GM19467 (cell line): Measurements from ENCODE around the gene HSPA1B.
"Not testable (repeated sequence)": the region's sequence is repeated elsewhere in the genome, so short reads cannot be mapped to it uniquely, and the experiment has no call there.

Experiments
- ATAC-seq: cut with Tn5 transposase; IDR thresholded peaks from one replicate; pipeline ENCODE4 v1.9.1; 2021; ENCODE audit warnings: mild to moderate bottlenecking, moderate library complexity; ENCODE audit not compliant: unreplicated experiment

The HSPA1B gene

GRCh38 chr6:31851980-31852718, 24.6 kb downstream of the HSPA1B start:
- ATAC-seq = not testable (repeated sequence)

DNA sequence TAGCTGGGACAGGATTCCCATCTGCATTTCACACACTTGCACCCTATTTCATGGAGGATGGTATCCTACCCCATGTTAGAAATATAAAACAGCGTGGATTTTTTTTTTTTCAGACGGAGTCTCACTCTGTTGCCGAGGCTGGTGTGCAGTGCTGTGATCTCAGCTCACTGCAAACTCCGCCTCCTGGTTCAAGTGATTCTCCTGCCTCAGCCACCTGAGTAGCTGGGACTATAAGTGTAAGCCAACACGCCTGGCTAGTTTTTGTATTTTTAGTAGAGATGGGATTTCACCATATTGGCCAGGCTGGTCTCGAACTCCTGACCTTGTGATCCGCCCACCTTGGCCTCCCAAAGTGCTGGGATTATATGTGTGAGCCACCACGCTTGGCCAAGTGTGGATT, 30.2 kb downstream of the HSPA1B start:
- not testable (repeated sequence) for ATAC-seq

DNA sequence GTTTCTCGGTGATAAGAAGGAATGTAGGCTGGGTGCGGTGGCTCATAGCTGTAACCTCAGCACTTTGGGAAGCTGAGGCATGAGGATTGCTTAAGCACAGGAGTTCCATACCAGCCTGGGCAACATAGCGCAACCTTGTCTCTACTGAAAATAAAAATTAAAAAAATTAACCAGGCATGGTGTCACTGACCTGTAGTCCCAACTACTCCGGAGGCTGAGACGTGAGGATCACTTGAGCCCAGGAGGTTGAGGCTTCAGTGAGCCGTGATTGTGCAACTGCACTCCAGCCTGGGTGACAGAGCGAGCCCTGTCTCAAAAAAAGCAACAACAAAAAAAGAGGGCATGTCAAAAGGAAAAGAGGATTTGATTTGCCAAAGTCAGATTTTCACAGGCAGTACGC, 31.2 kb downstream of the HSPA1B start:
- ATAC-seq = no peak

DNA sequence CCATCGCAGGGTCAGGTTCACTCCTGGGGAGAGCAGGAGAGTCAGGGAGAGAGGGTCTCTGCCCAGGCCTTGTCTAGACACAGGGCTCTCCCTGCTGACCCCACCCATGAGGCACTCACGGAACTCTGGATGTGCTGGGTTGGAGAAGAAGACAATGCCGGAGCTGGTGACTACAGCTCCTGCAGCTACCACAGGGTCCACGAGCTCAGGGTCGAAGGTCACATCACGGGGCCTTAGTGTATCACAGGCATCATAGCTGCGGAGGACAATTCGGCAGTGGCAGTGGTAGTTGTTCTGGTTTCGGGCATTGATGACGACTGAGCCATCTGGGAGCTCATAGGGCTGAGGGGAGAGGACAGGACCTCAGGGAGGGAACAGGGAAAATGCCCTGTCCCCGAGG, 32.4 kb downstream of the HSPA1B start:
- ATAC-seq = no peak

DNA sequence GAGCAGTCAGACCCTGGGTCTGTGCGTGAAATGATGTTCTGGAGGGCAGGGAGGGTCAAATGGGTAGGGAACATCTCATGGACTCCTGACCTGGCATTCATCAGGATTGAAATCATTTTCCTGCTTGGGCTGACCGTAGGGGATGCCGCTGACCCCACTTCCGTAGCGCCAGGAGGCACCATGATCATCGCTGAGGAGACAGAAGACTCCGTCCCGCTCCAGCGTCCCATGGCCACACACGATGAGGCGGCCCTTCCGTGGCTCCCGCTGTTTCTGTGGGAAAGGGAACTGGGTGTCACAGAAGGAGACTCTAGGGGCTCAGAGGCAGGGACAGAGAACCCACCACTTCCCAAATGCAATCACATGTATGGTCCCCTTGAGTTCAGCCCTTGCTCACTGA, 32.8 kb downstream of the HSPA1B start:
- ATAC-seq = no peak

DNA sequence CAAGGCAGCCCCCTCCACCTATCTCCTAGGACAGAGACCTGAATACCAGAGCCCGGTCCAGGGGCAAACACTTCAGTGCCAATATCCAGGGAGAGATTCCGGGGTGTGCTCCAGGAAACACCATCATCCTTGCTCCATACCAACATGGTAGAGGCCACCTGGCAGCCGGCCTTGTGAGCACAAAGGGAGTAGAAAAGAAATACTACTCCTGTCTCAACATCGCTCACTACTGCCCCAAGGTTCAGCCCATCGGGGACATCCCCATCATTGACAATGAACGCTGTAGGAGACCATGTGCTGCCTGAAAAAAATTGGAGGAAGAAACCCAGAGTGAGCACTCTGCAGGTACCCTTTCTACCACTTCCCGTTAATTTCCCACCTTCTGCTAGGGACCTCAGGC, 33.6 kb downstream of the HSPA1B start:
- no peak for ATAC-seq

GRCh38 chr6:31861919-31862343, 34.4 kb downstream of the HSPA1B start:
- no peak for ATAC-seq

DNA sequence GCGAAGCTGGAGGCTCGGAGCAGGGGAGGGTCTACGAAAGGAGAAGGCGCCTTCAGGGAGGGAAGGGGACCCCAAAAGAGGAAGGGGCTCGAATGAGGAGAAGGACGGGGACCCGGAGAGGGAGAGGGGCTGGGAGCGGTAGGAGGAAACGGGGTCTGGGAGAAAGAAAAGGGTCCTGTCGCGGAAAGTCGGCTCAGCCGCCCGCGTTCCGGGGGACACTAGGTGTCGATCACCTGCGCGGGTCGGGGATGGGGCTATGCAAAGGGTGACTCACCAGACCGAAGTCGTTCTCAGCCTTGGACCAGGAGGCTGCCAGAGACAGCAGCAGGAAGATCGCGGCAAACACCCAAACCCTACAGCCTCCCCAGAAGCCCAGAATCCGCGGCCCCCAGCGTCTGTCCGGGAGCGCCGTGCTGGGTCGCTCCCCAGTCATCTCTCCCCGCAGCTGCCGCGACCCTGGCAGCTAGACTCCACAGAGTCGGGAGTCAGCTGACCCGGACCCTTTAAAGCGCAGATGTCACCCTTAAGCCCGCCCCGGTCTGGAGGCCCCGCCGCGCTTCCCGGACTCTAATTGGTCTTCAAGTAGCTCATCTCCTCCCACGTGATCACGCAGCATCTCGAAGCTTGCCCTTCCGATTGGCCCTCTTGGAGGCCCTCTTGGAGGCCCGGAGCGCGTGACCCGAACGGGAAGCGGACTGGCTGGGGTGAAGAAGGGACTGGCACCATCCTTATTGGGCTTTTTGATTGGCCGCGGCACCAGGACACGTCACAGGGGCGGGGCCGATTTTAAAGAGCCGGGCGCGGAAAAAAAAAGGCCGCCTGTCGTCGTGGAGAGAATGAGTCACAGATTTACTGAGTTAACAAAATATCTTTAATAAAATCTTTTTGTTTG, 35.1 kb downstream of the HSPA1B start, which contains the start of gene NEU1:
Gene NEU1 (minus strand): TSS at position 478 of the 892 bp plus-strand sequence. CDS start 45 bp downstream, at position 433.
- ATAC-seq = peak; percentile 88

DNA sequence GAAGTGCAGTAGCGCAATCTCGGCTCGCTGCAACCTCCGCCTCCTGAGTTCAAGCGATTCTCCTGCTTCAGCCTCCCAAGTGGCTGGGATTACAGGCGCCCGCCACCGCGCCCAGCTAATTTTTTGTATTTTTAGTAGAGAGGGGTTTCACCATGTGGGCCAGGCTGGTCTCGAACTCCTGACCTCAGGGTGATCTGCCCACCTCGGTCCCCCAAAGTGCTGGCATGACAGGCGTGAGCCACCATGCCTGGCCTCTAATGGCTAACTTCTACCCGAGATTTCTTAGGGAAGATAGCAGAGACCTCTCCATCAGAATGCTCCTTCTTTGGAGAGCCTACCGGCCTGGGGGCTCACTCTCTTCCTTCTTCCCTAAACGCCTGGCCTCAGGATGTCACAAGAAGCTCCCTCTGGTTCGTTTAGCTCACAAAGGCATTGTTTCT, 36.6 kb downstream of the HSPA1B start:
- ATAC-seq = not testable (repeated sequence)

DNA sequence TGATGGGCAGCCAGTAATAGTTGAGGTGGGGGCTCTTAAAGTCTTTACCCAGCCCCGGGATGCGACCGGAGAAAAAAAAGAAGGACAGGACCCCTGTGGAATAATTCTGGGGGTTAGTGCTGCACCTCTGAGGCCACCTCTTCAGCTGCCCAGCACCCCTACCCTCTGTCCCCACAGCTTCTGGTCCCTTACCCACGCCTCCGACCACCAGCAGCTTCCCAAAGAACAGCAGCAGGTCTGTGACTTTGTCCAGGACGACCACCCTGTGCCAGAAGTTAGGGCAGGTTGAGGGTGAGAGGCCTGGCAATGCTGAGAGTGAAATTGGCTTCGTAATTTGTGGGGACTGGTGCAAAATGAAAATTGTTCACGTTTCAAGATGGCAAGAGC, 37.3 kb downstream of the HSPA1B start:
- ATAC-seq = no peak

GRCh38 chr6:31865205-31866118, 37.9 kb downstream of the HSPA1B start:
- ATAC-seq = no peak

DNA sequence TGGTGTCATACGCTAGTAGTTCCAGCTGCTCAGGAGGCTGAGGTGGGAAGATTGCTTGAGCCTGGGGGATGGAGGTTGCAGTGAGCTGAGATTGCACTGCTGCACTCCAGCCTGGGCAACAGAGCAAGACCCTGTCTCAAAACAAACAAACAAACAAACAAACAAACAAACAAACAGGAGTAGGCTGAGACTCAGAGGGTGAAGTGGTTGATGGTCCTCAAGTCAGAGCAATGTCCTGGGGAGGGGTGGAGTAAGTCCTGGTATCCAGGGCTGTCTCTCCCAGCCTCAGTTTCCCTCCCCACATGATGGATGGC, 41.1 kb downstream of the HSPA1B start:
- ATAC-seq = not testable (repeated sequence)

DNA sequence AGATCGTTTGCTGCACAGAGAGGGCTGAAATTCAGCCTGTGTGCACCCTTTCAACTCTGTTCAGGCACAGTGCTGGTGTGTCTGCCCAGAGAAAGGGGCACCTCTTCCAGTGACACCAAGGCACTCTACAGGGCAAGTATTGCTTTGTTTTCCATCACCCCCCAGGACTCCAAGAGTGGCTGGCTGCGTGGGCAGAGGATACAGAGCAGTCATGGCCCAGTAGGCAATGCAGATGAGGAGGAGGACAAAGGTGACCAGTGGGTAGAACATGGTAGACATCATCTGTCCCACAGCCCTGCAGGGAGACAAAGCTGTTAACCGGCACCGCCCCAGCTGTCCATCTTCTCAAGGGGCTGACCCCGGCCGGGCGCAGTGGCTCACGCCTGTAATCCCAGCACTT, 41.8 kb downstream of the HSPA1B start:
- no peak for ATAC-seq

DNA sequence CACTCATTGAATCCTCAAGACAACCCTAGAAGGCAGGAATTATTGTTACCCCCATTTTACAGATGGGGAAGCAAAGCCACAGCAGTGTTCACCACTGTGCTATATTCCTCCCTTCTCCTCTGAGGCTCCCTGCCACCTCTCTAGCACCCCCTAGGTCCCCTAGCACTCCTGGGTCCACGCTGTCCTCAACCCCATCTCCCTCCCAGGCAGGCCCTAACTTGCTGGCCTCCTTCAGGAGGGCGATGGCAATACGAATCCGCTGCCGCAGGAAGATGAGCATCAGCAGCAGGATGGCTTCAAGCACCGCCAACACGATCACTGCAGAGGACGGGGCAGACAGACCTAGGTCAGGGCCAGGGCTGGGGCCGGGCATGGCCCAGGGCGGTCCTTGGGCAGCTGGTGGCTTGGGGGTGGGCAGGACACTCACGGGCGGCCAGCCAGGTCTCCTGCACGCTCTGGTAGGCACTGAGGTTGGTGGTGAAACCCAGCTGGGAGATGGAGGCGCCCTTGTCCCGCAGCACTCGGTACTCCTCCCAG, 42.9 kb downstream of the HSPA1B start:
- ATAC-seq = no peak

- no peak for ATAC-seq
These were observed 43.6 kb downstream of the HSPA1B start for GRCh38 chr6:31871046-31871659.

DNA sequence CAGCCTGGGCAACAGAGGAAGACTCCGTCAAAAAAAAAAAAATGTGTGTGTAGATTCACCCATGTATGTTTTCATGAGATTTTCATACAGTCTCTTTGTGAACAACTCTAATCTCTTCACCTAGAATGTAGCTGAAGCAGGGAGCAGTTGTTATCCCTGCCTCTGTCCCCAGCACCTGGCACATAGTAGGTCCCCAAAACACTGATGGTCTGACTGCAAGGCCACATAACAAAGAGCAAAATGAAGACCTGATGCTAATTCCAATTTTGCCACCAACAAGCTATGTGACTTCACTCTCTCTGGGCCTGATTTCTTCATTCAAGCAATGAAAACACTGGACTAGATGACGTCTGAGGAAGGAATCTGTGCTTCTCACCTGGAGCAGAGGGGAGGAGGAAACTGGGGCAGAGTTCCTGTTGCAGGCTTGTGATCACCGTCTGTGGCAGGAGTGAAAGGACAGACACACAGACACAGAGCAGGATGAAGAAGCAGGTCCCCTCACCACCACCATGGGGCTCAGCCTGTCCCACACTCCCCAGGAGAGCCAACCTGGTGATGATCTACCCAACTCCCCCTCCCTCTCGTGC, 46.6 kb downstream of the HSPA1B start:
- ATAC-seq = no peak

- ATAC-seq = no peak
These were observed 47.5 kb downstream of the HSPA1B start for GRCh38 chr6:31874836-31875572.

GRCh38 chr6:31875877-31876276, 48.3 kb downstream of the HSPA1B start:
- no peak for ATAC-seq

DNA sequence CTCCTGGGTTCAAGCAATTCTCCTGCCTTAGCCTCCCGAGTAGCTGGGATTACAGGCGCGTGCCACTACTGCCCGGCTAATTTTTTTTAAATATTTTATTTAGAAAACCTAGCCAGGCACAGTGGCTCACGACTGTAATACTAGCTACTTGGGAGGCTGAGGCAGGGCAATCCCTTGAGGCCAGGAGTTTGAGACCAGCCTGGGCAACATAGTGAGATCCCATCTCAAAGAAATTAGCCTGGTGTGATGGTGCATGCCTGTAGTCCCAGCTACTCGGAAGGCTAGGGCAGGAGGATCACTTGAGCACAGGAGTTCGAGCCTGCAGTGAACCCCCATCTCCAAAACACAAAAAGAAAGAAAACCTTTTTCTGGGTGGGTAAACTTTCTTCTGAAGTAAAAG, 48.8 kb downstream of the HSPA1B start:
- ATAC-seq = no peak
